Measurements from ENCODE around the gene MCM9. TPM values are rescaled to one million over a fixed set of nuclear protein-coding genes. Genes with fewer than 3 reads are reported as not detected.

Gene MCM9
- total and polyA plus RNA-seq, 2 of the 4 experiments (the other 2 are of a cell fraction): 3.5 to 7.2 TPM

DNA sequence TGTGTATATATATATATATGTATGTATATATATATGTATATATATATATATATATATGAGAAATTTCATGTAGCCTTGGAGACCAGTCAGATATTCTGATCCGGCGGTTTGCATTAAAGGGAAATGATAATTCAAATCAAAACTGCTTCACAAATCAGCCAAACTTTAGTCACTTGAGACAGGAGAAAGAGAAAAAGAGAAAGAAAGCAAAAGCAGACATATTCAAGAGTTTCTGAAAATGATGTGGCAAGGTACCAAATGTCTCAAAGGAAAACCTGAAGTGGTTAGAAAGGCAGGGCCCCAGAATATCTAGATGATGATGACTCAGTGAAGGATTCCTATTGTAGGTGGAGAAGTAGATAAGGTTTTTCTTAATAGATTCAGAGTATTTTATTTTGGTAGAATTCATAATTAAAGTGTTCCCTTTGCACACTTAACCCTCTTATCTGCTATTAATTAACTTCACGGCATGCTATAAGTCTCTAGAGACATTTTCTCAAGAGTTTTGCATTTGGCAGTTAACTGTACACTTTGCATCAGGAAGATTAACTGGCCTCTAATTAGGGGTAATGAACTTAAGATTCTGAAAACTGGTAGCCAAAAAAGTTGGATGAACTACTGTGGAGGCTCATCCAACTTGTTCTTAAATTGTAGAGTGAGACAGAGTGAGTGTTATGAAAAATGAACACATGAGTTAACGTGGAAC, 91.1 kb downstream of the MCM9 start:
- H2BK5ac ChIP-seq (ENCODE audit: low read depth, low read length, poor library complexity, severe bottlenecking): no peak overlapping the region
- DNase-seq (peak; percentile 34), ATAC-seq (ENCODE audit: low read depth) (no peak)
- H3K4ac ChIP-seq (ENCODE audit: low read depth, low read length): no peak overlapping the region
- H4K91ac ChIP-seq (ENCODE audit: insufficient read depth, low read depth, low read length): no peak overlapping the region
- no peak overlapping the region for H3K4me2 ChIP-seq (ENCODE audit: low read depth, low read length)
- peaks cover 3% of the 10 kb centered on the region; the same call in 1 of the 2 replicates for H3K4me1 ChIP-seq (ENCODE audit: control insufficient read depth, insufficient read depth, low read length)
- H3K18ac ChIP-seq (ENCODE audit: low read depth, low read length): no peak overlapping the region
- no peak overlapping the region for H3K56ac ChIP-seq (ENCODE audit: extremely low read depth, insufficient read depth, low read length)
- H3K27ac ChIP-seq (ENCODE audit: insufficient read depth, low read length): no peak overlapping the region
- no peak overlapping the region for H3K14ac ChIP-seq (replicated peaks; ENCODE audit: low read depth, low read length)
- no peak overlapping the region for H3K23ac ChIP-seq (ENCODE audit: low read depth, low read length)
- in situ Hi-C loops (cut with MboI; ENCODE audit: low sequenced_read_pairs): no loop called here
- H3K27me3 ChIP-seq (ENCODE audit: control insufficient read depth, insufficient read depth, low read length): no peaks in the 10 kb centered on the region
- dilution Hi-C loops (cut with HindIII; ENCODE audit: low sequenced_read_pairs, unreplicated experiment): no loop called here
- no peak overlapping the region for H2BK15ac ChIP-seq (ENCODE audit: low read depth, low read length)
- no peaks in the 10 kb centered on the region for H3K79me1 ChIP-seq (ENCODE audit: low read depth in 1 of 2, low read length in 2 of 2)
- no peak overlapping the region for H3K4me3 ChIP-seq (ENCODE audit: insufficient read depth, low read depth, low read length)
- no peaks in the 10 kb centered on the region for H4K20me1 ChIP-seq (ENCODE audit: insufficient read depth, low read length)
- no peak overlapping the region for H4K8ac ChIP-seq (ENCODE audit: low read depth in 2 of 2, low read length in 2 of 2)
- H3K9ac ChIP-seq (ENCODE audit: low read depth, low read length): no peak overlapping the region
- peaks cover 2% of the 10 kb centered on the region; the same call in 1 of the 2 replicates for H3K9me3 ChIP-seq (ENCODE audit: control insufficient read depth, insufficient read depth, low read length)
- TF ChIP-seq RAD21 (IDR thresholded peaks at IDR 0.05; ENCODE audit: low read length): no peak
- TF ChIP-seq, protein P1, sequence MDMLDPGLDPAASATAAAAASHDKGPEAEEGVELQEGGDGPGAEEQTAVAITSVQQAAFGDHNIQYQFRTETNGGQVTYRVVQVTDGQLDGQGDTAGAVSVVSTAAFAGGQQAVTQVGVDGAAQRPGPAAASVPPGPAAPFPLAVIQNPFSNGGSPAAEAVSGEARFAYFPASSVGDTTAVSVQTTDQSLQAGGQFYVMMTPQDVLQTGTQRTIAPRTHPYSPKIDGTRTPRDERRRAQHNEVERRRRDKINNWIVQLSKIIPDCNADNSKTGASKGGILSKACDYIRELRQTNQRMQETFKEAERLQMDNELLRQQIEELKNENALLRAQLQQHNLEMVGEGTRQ (IDR thresholded peaks at IDR 0.05; ENCODE audit: low read depth, low read length): no peak
- no peaks in the 10 kb centered on the region; the same call in 1 of the 2 replicates for H3K9me1 ChIP-seq (ENCODE audit: insufficient read depth, low read length)
- H2BK20ac ChIP-seq (ENCODE audit: low read depth, low read length): no peak overlapping the region
- H2AK5ac ChIP-seq (ENCODE audit: low read depth, low read length): no peak overlapping the region
- ChIA-PET POLR2A (ENCODE audit: unreplicated experiment) (no interaction called here), CTCF (no interaction called here)
- H2AFZ ChIP-seq (replicated peaks; ENCODE audit: low read length, poor library complexity): no peak overlapping the region
- no TSS peak for BruUV-seq (replicated peaks)
- H2BK120ac ChIP-seq (ENCODE audit: low read depth, low read length): no peak overlapping the region
- no CpG with 5 or more reads among the region's 4 CpGs for WGBS, 2 experiments (ENCODE audit: extremely low coverage in 2 of 2, insufficient read length in 1 of 2)
- H3K36me3 ChIP-seq (ENCODE audit: control insufficient read depth, insufficient read depth, low read length): no peaks in the 10 kb centered on the region
- H4K5ac ChIP-seq (ENCODE audit: low read depth, low read length): no peak overlapping the region
- H2AK9ac ChIP-seq (replicated peaks; ENCODE audit: low read depth, low read length, poor library complexity): no peak overlapping the region
- intact Hi-C loops (cut with micrococcal nuclease): loop anchor here (5.0 kb wide), 1 partner anchor 233 kb away; the partner anchor contains the start of gene FAM184A

All from IMR-90 (cell line).